Measurements from ENCODE around the gene GGNBP2. TPM values are rescaled to one million over a fixed set of nuclear protein-coding genes. Genes with fewer than 3 reads are reported as not detected.
A peak's percentile ranks its signal among the peaks of the same experiment; 100 is the strongest.

The GGNBP2 gene
- total RNA-seq, 2 donors from 2014 or later, result 36.3 to 43.8 TPM

DNA sequence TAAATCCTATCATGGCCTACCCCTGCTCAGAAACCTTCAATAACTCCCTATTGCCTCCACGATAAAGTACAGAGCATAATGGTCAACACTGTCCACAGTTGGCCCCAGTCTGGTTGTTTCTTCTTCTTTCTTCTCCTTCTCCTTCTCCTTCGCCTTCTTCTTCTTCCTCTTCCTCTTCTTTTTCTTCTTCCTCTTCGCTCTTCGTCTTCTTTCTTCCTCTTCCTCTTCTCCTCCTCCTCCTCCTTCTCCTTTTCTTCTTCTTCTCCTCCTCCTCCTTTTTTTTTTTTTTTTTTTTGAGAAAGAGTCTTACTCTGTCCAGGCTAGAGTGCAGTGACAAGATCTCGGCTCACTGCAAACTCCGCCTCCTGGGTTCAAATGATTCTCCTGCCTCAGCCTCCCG, 80.5 kb downstream of the GGNBP2 start:
- Histone ChIP-seq H3K4me3 (no peak overlapping the region), H3K36me3 (replicated peaks in 1 of 2; ENCODE audit: insufficient read depth in 1 of 2, low read depth in 2 of 2) (no peaks in the 10 kb centered on the region), H3K9me3 (no peaks in the 10 kb centered on the region), H3K4me1 (no peaks in the 10 kb centered on the region), H3K27me3 (no peaks in the 10 kb centered on the region), H3K27ac (no peak overlapping the region)
- 76 to 84% methylated on average over 7 of the region's 7 CpGs for WGBS, 2 donors
- TF ChIP-seq, protein P1, sequence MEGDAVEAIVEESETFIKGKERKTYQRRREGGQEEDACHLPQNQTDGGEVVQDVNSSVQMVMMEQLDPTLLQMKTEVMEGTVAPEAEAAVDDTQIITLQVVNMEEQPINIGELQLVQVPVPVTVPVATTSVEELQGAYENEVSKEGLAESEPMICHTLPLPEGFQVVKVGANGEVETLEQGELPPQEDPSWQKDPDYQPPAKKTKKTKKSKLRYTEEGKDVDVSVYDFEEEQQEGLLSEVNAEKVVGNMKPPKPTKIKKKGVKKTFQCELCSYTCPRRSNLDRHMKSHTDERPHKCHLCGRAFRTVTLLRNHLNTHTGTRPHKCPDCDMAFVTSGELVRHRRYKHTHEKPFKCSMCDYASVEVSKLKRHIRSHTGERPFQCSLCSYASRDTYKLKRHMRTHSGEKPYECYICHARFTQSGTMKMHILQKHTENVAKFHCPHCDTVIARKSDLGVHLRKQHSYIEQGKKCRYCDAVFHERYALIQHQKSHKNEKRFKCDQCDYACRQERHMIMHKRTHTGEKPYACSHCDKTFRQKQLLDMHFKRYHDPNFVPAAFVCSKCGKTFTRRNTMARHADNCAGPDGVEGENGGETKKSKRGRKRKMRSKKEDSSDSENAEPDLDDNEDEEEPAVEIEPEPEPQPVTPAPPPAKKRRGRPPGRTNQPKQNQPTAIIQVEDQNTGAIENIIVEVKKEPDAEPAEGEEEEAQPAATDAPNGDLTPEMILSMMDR (IDR thresholded peaks at IDR 0.05), result no peak
- TF ChIP-seq POLR2A (IDR thresholded peaks at IDR 0.05), result no peak
- intact Hi-C loops (cut with DNase I), result no loop called here
- no peak for DNase-seq
- no peak for ATAC-seq

DNA sequence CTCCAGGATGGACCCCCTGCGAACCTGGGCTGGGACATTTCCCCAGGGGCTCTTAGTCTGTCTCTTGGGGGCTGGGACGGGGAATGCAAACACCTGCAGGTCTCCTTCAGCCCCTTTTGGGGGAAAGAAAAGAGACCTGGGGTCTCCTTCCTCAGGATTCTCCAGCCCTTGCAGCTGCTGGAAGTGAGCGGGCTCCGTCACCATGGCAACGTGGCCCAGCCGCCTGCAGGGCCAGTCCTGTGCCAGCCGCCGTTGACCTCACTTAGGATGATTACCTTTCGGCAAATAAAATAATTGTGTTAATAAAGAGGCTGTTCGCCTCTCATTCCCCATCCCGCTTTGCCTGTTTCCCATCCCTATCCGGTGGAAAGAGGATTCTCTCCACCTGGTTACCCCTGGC, 82.4 kb downstream of the GGNBP2 start:
- no peak overlapping the region for H3K4me3 ChIP-seq
- TF ChIP-seq, protein P1 (IDR thresholded peaks at IDR 0.05), result no peak
- TF ChIP-seq POLR2A (IDR thresholded peaks at IDR 0.05), result no peak
- H3K27me3 ChIP-seq, result no peaks in the 10 kb centered on the region
- WGBS, 2 donors, result 75 to 79% methylated on average over 11 of the region's 12 CpGs
- DNase-seq, result peak in 2 of 4 donors; percentile 44 to 46
- H3K9me3 ChIP-seq, result no peaks in the 10 kb centered on the region
- H3K4me1 ChIP-seq, result no peaks in the 10 kb centered on the region
- H3K27ac ChIP-seq, result no peak overlapping the region
- no peaks in the 10 kb centered on the region for H3K36me3 ChIP-seq (replicated peaks in 1 of 2; ENCODE audit: insufficient read depth in 1 of 2, low read depth in 2 of 2)
- no peak for ATAC-seq
- intact Hi-C loops (cut with DNase I), result no loop called here

DNA sequence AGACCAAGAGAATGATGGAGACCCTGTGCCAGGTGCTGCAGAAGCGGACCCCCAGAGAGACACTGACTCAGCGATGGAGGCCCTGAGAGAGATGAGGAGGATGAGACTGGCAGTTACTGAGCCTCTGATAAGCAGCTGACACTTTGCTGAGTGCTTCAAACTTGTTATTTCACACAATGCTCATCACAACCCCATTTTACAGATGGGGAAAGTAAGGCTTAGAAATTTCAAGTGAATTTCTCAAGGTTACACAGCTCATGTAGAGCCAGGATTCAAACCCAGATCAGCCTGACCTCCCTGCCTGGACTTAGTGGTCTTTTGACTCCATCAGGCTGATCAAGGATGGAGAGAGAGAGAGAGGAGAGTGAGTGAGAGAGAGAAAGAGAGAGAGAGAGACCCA, 83.9 kb downstream of the GGNBP2 start:
- Histone ChIP-seq H3K27me3 (no peaks in the 10 kb centered on the region), H3K4me3 (no peak overlapping the region), H3K36me3 (replicated peaks in 1 of 2; ENCODE audit: insufficient read depth in 1 of 2, low read depth in 2 of 2) (no peaks in the 10 kb centered on the region), H3K4me1 (no peaks in the 10 kb centered on the region), H3K27ac (no peak overlapping the region), H3K9me3 (no peaks in the 10 kb centered on the region)
- intact Hi-C loops (cut with DNase I), result no loop called here
- no peak for DNase-seq
- no peak for ATAC-seq
- WGBS, 2 donors, result 71 to 87% methylated on average over 2 of the region's 2 CpGs
- TF ChIP-seq, protein P1 (IDR thresholded peaks at IDR 0.05), result no peak
- no peak for TF ChIP-seq POLR2A (IDR thresholded peaks at IDR 0.05)

- intact Hi-C loops (cut with DNase I), result no loop called here
- DNase-seq (peak; percentile 72 to 83 (median 76)), ATAC-seq (peak; percentile 80)
- Histone ChIP-seq H3K27me3 (no peaks in the 10 kb centered on the region), H3K9me3 (no peaks in the 10 kb centered on the region), H3K4me3 (no peak overlapping the region), H3K36me3 (replicated peaks in 1 of 2; ENCODE audit: insufficient read depth in 1 of 2, low read depth in 2 of 2) (no peaks in the 10 kb centered on the region), H3K4me1 (no peaks in the 10 kb centered on the region), H3K27ac (no peak overlapping the region)
- TF ChIP-seq, protein P1 (IDR thresholded peaks at IDR 0.05), result peak; percentile 87 to 99 (median 95)
- TF ChIP-seq POLR2A (IDR thresholded peaks at IDR 0.05), result no peak
- 1 to 40% methylated on average over 2 to 11 of the region's 14 CpGs for WGBS, 2 donors
Measured at GRCh38 chr17:36629252-36629847, 84.6 kb downstream of the GGNBP2 start.

DNA sequence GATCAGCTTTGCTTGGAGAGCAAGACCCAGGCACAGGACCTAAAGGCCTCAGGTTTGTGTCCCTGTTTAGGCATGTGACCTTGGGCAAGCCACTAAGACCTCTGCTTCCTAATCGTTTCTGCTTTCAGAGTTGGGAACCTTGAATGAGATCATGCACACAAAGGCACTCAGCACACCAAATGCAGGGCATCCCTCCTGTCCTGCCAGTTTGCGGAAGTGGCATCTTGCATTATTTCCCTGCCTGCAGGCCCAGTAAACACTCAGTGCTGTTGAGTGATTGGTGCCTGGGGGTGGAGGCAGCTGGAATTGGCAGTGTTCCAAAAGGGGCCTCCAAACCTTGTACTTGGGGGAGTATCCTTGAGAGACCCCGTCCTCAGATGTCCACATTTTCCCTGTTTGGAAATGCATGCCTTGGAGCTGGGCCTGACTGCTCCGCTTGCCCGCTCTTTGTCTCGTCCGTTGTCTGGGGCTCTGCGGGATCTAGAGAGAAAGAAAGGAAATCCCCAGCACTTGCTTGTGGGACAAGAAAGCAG, 85.3 kb downstream of the GGNBP2 start:
- WGBS, 2 donors, result 82 to 96% methylated on average over 5 to 8 of the region's 8 CpGs
- TF ChIP-seq, protein P1 (IDR thresholded peaks at IDR 0.05), result no peak
- no peak for TF ChIP-seq POLR2A (IDR thresholded peaks at IDR 0.05)
- ATAC-seq, result no peak
- intact Hi-C loops (cut with DNase I), result loop anchor here (5.0 kb wide), 1 partner anchor 412 kb away; no protein-coding TSS in a partner anchor
- no peaks in the 10 kb centered on the region for H3K9me3 ChIP-seq
- H3K27ac ChIP-seq, result no peak overlapping the region
- no peaks in the 10 kb centered on the region for H3K36me3 ChIP-seq (replicated peaks in 1 of 2; ENCODE audit: insufficient read depth in 1 of 2, low read depth in 2 of 2)
- H3K27me3 ChIP-seq, result no peaks in the 10 kb centered on the region
- H3K4me1 ChIP-seq, result no peaks in the 10 kb centered on the region
- no peak overlapping the region for H3K4me3 ChIP-seq
- DNase-seq, result no peak

All from body of pancreas (tissue), 4 donors.